GM12873 (cell line): Measurements from ENCODE around the gene SRP72.

Experiments
- CTCF ChIP-seq: IDR thresholded peaks from 2 replicates; pipeline ENCODE4 v1.5.1; 2012; ENCODE audit warnings: low read depth, mild to moderate bottlenecking, moderate library complexity, low read length, control low read depth; ENCODE audit not compliant: insufficient read depth; ENCODE audit errors: missing control alignments

Gene SRP72

DNA sequence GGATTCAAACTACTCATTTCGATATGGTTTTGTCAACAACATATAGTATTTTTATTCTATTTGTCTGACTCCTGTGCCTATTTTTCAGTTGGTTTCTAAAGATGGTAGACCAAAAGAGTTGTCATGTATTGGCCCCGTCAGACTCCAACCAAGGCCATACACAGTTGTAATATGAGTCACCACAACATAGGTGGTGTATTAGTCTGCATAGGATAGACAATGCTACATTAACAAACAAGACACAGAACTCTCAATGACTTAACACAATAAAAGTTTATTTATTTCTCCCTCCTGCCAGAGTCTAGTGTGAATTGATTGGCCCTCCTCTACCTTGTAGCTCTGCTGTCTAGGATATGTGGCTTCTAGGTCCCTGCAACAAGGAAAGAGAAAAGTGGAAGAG lies 84.1 kb downstream of the SRP72 start:
- TF ChIP-seq CTCF, result no peak

- TF ChIP-seq CTCF, result no peak
Observed at GRCh38 chr4:56552273-56552672, 84.9 kb downstream of the SRP72 start.
